ENCODE measurements around the gene IQSEC3.
A peak's percentile ranks its signal among the peaks of the same experiment; 100 is the strongest.
"Not testable (repeated sequence)": the region's sequence is repeated elsewhere in the genome, so short reads cannot be mapped to it uniquely, and the experiment has no call there.

Gene IQSEC3

DNA sequence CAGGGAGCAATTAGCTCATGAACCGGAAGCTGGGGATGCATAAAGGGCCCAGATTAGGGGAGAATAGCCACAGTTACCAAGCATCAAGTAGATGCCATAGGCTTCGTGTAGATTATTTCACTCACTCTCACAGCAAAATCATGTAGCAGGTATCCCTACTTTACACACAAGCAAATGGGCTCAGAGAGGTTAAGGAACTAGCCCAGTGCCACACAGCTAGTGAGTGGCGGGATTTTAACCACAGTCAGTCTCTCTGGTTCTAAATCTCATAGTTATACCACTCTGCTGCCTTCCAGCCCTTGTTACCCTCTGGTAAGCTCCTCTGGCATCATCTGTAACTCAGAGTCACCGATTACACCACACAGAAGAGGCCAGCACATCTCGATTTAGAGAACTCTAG, 49.0 kb downstream of the IQSEC3 start:
- DNase-seq = no peak

DNA sequence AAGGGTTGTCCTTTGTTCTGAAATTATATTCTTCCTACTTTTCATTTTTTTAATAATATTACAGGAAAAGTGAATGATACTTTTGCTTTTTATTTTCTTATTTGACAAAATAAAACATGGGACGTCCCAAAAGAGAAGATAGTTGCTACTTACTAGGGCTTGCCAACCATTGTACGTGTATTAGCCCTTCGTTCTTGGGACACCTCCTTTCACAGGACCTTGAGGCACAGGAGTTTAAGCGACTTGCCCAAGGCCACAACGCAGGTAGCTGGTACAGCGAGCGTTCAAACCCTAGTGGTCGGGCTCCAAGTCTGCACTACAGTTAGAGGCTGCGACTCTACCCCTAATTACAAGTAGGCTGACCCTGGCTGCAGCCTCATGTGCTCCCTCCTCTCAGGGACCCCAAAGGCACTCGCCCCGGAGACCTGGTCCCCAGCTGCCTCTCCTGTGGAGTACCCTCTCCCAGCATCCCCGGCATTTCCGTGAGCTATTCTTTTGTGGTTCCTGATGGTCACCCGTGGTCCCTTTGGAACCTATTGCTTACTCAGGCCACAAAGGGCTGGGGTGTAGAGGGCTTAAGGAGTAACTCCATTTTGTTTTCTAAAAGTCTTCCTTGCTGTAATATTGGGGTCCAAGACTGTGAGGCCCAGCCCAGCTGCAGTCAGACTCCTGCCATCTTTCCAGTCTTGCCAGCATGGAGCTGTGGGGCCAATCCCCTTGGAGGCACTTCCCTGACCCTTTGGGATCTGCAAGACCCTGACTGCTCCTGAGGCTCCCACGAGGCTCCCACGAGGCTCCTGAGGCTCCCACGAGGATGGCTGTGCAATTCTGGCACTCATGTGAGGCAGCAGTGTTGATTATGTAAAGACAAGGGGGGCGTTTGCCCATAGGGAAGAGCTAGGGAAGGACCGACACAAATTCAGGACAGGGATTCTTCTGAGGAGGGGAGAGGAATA, 49.7 kb downstream of the IQSEC3 start:
- DNase-seq = no peak

DNA sequence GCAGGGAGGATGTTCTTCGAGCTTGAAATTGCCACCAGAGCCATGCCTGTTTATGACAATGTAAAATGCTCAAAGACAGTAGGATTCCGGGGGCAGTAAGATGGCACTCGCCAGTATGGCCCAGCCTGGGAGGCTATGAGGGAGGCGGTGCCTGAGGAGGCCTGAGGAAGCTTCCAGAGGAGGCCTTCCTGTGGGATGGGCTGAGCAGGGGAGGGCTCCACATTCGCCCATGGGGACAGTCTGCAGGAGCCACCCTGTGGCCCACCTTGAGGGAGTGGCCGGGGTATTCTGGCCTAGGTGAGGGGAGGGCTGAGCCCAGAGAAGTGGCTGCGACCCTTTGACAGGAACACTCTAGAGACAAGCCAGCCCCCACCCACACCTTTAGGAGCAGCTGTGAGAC, 50.7 kb downstream of the IQSEC3 start:
- DNase-seq = no peak

GRCh38 chr12:117816-118345, 51.3 kb downstream of the IQSEC3 start:
- DNase-seq = no peak

- DNase-seq = no peak
Measured at GRCh38 chr12:118591-118990, 52.0 kb downstream of the IQSEC3 start.

DNA sequence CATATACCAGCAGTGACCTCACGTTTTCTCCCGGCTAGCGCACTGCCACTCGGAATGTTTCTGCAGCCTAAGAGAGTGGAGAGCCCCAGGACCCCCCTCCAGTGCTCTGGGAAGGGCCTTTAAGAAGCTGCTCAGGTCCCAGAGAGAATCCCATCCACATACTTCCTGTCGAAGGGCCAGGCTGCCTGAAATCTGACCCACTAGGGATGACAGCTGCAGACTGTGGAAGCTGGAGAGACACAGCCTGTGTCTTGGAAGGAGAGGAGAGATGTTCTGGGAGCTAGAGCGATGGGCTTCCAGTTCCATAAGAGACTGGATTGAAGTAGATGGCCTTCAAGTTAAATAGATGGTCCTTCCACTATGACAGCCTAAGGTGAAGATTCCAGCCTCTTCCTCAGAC, 54.4 kb downstream of the IQSEC3 start:
- no peak for DNase-seq

GRCh38 chr12:121647-122046, 55.1 kb downstream of the IQSEC3 start:
- no peak for DNase-seq

DNA sequence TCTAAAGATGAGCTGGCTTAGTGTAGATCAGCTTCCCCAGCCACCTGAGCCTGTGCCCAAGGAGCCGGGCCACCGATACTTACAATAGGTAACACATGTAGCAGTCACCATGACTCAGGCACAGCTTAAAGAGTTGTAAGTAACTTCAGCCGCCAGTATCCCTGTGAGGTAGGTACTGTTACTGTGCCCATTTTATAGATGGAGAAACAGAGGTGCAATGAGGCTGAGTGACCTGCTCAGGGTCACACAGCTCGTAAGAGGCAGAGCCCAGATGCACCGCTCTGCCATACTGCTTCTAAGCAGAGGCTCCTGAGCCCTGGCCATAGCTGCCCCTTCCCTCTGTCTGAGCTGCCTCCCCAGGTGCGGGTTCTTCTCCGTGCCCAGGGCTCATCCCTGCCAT, 58.5 kb downstream of the IQSEC3 start:
- no peak for DNase-seq

- DNase-seq = no peak
Measured at GRCh38 chr12:125566-125965, 59.0 kb downstream of the IQSEC3 start.

GRCh38 chr12:128079-128478, 61.5 kb downstream of the IQSEC3 start:
- DNase-seq = no peak

DNA sequence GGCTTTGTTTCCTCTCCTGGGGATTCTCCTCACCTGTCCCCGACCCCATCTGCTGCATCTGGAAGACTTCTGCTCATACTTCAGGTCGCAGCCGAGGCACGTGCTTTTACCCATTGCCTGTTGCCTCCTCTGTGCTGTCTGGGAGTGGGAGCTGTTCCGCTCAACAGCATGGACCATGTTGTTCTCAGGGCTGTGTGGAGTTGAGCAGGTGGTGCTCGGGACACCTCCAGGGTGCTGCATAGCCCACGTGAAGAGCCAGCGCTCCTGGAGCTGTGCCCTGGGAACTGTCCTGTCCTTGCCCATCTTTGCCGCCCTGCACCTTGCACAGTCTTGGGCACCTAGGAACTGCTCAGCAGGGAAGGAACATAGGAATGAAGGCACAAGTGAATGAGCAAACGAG, 62.4 kb downstream of the IQSEC3 start:
- no peak for DNase-seq

GRCh38 chr12:130519-130918, 64.0 kb downstream of the IQSEC3 start:
- no peak for DNase-seq

GRCh38 chr12:131008-131407, 64.4 kb downstream of the IQSEC3 start:
- DNase-seq = no peak

GRCh38 chr12:131732-132495, 65.3 kb downstream of the IQSEC3 start:
- no peak for DNase-seq

DNA sequence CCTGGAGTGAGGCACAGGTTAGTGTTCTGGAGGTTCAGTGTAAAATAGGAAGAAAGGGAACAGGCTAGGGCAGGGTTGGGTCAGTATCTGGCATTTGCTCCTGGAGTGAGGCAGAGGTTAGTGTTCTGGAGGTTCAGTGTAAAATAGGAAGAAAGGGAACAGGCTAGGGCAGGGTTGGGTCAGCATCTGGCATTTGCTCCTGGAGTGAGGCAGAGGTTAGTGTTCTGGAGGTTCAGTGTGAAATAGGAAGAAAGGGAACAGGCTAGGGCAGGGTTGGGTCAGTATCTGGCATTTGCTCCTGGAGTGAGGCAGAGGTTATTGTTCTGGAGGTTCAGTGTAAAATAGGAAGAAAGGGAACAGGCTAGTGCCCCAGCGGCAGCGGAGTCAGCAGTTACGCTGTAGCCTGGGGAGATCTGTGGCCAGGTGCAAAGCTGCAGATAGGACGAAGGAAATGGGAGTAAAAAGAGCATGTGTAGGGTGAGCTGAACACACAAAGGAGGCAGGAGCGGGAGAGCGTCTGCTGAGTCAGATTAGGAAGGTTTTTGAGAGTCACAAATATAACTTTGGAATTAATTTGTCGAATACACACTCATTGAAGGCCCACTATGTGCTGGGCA, 67.2 kb downstream of the IQSEC3 start:
- not testable (repeated sequence) for DNase-seq

GRCh38 chr12:135138-135537, 68.6 kb downstream of the IQSEC3 start:
- no peak for DNase-seq

GRCh38 chr12:138171-138897, 71.8 kb downstream of the IQSEC3 start:
- no peak for DNase-seq

DNA sequence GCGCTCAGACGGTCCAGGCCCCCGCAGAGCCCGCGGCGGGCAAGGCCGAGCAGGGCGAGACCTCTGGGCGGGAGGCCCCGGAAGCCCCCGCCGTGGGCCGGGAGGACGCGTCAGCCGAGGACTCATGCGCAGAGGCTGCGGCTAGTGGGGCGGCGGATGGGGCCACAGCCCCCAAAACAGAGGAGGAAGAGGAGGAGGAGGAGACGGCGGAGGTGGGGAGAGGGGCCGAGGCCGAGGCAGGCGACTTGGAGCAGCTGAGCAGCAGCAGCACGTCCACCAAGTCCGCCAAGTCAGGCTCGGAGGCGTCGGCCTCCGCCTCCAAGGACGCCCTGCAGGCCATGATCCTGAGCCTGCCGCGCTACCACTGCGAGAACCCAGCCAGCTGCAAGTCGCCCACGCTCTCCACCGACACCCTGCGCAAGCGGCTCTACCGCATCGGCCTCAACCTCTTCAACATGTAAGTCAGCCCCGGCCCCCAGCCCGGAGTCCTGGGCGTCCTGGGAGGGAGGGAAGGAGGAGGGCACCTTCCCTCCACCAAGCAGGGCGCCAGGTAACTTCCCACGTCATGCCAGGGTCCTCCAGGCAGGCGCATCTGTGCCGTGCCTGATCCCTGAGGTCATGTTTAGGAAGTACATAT, 72.4 kb downstream of the IQSEC3 start:
- DNase-seq = peak; percentile 3

DNA sequence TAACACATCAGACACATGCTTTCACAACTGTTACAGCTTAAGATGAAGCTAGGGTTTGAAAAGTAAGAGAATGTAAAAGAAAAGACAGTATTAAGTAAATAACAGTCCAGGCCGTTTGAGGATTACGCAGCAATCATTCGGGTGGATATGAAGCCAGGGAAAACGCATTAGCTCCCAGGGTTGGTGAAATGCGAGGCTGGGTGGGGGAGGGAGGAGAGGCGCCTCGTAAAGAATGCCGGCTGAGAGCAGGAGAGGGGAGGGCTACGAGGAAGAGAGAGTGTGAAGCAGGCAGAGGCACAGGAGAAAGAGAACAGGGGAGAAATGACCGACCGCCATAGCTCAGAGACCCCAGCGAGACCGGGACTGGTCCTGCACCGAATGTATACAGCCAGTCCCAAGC, 73.0 kb downstream of the IQSEC3 start:
- no peak for DNase-seq

DNA sequence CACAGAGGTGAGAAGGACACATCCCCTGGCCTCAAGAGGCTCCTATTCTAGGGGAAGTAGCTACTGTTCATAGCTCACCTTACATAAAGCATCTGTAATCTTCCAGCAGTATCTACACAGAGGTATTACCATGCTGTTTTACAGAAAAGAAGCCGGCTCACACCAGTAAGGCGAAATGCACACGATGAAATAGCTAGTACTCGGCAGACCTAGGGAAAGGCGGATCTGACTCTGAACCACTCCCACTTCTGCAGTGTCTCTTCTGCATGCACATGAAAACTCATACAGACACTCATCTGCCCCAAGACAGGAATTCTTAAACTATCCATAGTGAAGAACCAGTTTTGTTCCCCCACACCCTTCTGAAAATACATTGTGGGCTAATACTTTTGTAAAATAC, 73.6 kb downstream of the IQSEC3 start:
- no peak for DNase-seq

DNA sequence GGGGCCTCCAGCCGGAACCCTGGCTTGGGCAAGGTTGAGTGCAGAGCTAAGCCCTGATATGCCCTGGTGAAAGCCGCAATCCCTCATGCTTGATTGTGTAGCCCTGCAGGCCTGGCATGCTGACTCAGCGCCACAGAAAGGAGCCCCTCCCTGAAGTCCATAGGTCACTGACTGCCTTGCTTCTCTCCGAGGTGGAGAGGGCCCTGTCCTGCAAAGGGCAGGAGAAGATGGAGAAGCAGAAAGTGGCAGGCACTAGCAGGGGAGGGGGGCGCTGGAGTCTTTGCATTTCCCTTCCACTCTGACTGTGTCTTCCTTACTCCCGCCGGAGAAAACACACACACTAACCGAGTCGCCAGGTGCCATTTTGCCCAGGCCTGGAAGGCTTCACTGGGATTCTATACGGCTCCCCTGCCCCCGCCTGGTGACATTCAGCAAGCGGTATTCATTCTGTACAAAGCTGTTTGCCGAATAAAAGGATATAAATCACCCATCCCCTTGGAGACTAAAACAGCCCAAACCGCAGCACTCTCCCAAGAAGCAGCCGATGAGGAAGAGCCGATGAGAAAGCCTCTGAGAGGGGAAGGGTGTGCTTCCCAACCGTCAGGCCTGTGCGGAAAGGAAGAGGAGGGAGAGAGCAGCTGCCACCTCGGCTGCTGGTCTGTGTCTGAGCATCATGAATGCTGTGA, 77.5 kb downstream of the IQSEC3 start:
- DNase-seq = no peak

Data from stimulated activated naive CD4-positive, alpha-beta T cell treated with Interleukin-2 at 50 U/mL for 16 hours (primary cell).